Bronchial epithelial cell (primary cell): Measurements from ENCODE around the gene DCAF10. TPM values are rescaled to one million over a fixed set of nuclear protein-coding genes. Genes with fewer than 3 reads are reported as not detected.
"Not testable (repeated sequence)": the region's sequence is repeated elsewhere in the genome, so short reads cannot be mapped to it uniquely, and the experiment has no call there.

Experiments used
- DNase-seq: peaks from one replicate; pipeline ENCODE4 v3.0.0-alpha.2; 2010; ENCODE audit warnings: low read depth
- FAIRE-seq: peaks from 2 replicates; lab custom pipeline; 2011; peaks lifted over from hg19 to GRCh38; lab: Jason Lieb, UNC
- H3K27me3 ChIP-seq: 2 replicates; pipeline ENCODE4 v1.5.1; 2011; ENCODE audit warnings: low read length; ENCODE audit not compliant: control insufficient read depth, insufficient read depth
- H3K36me3 ChIP-seq: 2 replicates; pipeline ENCODE4 v1.5.1; 2011; ENCODE audit warnings: low read length; ENCODE audit not compliant: control insufficient read depth, insufficient read depth
- H3K4me3 ChIP-seq: 2 replicates; pipeline ENCODE4 v1.5.1; 2011; ENCODE audit warnings: mild to moderate bottlenecking, low read depth, low read length, control low read depth
- total RNA-seq: library from RNA; depleted of rRNA; stranded (reverse); fragments of >200 nt; gene quantifications from 2 replicates; pipeline ENCODE4 v1.2.1, GENCODE V29; 2014
- TF ChIP-seq, protein P1 (sequence below): IDR thresholded peaks from 2 replicates; pipeline ENCODE4 v1.5.1; 2011; ENCODE audit warnings: mild to moderate bottlenecking, moderate library complexity, low read length, control low read depth, inconsistent platforms; ENCODE audit not compliant: insufficient read depth, severe bottlenecking

DCAF10 gene
- total RNA-seq, 1 donor from 2014 or later: 29.5 TPM

DNA sequence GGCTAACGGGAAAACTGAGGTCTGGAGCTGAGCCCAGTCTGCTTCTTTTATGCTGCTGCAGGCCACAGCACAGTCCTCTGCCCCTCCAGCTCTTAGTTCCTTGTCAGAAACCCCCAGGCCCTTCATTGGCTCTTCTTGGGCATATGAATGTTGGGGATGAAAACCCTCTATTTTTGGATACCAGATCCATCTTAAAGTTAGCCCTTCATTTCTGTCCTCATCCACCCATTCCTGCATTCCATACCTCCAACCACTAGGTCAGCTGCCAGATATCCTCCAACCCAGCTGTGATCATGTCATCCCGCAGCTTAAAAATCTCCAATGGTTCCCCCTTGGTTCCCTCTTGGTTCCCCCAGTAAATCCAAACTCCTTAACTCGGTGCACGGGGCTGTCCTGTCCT is 105.2 kb downstream of the DCAF10 start:
- DNase-seq (no peak), FAIRE-seq (no peak)
- TF ChIP-seq, protein P1, sequence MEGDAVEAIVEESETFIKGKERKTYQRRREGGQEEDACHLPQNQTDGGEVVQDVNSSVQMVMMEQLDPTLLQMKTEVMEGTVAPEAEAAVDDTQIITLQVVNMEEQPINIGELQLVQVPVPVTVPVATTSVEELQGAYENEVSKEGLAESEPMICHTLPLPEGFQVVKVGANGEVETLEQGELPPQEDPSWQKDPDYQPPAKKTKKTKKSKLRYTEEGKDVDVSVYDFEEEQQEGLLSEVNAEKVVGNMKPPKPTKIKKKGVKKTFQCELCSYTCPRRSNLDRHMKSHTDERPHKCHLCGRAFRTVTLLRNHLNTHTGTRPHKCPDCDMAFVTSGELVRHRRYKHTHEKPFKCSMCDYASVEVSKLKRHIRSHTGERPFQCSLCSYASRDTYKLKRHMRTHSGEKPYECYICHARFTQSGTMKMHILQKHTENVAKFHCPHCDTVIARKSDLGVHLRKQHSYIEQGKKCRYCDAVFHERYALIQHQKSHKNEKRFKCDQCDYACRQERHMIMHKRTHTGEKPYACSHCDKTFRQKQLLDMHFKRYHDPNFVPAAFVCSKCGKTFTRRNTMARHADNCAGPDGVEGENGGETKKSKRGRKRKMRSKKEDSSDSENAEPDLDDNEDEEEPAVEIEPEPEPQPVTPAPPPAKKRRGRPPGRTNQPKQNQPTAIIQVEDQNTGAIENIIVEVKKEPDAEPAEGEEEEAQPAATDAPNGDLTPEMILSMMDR: no peak
- Histone ChIP-seq H3K36me3 (no peaks in the 10 kb centered on the region), H3K27me3 (no peaks in the 10 kb centered on the region), H3K4me3 (no peak overlapping the region)

DNA sequence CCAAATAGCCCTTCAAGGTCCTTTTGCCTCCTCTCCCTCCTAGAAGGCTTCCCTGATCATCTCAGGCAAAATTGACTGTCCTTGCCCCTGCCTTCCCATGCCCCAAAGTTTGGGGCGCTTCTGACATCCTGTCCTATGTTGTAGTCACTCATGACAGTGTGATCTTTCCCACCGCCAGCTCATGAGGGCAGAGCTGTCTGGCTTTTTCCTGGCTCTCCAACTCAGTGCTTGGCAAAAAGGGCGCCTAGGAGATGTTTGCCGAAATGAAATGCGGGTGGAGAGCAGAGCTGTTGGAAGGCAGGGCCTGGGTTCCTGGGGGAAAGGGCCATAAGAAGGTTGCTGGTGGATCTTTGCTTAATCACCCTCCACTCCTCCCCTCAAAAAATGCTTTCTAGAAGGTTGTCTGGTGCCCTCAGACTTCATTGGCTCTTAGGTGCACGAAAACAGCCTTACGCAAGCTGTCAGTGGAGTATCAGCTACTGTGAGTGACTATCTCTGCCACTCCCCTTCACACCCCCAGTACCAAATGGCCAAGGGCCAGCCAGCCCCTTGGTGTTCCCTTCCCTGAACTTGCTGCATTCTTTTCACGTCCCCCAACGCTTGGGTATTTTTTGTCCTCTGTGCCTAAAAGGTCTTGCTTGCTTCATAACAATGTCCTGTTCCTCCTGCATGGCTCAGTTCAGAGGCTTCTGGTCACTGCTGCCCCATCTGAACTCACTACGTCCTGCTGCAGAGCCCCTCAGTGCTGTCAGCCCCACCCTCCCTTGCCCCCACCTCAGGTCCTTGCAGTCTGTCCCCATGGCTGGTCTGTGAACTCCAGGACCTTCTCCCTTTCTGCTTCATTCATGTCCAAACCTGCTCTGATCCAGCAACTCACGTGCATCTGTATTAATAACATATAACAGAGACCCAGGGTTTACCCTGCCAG is 106.0 kb downstream of the DCAF10 start:
- FAIRE-seq (no peak), DNase-seq (no peak)
- Histone ChIP-seq H3K36me3 (no peaks in the 10 kb centered on the region), H3K4me3 (no peak overlapping the region), H3K27me3 (no peaks in the 10 kb centered on the region)
- TF ChIP-seq, protein P1: no peak

DNA sequence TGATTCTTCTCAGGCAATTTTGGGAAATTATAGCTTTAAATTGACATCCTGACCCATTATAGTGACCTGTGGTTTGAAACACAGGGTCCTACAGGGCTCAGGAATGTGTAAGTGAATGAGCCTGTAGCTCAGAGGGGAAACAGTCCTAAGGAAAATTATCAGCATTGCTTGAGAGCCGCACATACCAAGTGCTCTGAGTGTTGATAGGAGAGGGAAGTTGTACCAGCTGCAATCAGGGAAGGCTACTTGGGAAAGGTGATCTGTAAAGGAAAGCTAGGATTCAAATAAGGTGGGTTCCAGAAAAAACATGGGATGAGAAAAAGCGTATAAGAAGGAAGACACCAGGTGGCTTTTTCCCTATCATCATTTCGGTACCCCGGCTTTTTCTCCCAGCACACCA is 107.7 kb downstream of the DCAF10 start:
- H3K4me3 ChIP-seq: no peak overlapping the region
- no peaks in the 10 kb centered on the region for H3K27me3 ChIP-seq
- TF ChIP-seq, protein P1: no peak
- DNase-seq: no peak
- no peak for FAIRE-seq
- no peaks in the 10 kb centered on the region for H3K36me3 ChIP-seq

DNA sequence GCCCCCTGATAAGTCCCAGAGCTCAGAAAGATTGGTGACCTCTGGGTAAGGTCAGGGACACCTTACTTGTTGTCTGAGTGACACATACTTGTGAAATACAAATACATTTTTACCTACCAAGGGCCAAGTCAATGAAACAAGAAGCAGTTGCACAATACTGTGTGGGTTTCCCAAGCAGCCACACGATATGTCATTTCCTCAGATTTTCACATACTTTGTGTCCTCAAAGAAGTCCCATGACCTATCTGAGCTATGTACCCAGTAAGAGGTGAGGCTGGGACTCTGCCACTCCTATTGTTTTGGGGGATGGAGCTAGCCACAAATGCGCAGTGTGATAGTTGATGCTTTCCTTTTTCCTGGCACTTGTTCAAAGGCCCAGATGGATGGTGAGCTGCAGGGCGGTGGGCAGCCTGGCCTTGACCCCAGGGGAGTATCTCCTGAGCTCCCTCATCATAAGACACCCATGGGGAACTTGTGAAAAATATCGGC is 108.1 kb downstream of the DCAF10 start:
- TF ChIP-seq, protein P1: no peak
- FAIRE-seq: peak; percentile 18
- Histone ChIP-seq H3K36me3 (no peaks in the 10 kb centered on the region), H3K4me3 (no peak overlapping the region), H3K27me3 (no peaks in the 10 kb centered on the region)
- peak; percentile 82 for DNase-seq

DNA sequence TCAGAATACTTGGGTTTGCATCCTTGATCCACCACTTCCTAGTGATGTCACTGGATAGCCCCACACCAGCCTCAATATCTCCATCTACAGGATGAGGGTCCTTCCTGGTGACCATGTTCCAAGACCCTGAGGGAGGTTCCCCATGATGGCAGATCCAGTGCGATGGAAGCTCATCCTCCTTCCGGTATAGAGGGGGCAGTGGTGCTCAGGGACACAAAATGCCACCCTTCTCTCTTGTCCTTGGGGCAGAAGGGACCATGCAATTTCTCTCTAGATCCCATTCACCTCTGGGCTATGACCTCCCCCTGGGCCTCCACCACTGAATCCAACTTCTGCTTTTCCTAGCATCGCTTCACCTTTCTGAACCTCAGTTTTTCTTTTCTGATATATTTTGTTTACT is 108.7 kb downstream of the DCAF10 start:
- DNase-seq: no peak
- TF ChIP-seq, protein P1: no peak
- H3K4me3 ChIP-seq: no peak overlapping the region
- no peak for FAIRE-seq
- H3K36me3 ChIP-seq: no peaks in the 10 kb centered on the region
- no peaks in the 10 kb centered on the region for H3K27me3 ChIP-seq

DNA sequence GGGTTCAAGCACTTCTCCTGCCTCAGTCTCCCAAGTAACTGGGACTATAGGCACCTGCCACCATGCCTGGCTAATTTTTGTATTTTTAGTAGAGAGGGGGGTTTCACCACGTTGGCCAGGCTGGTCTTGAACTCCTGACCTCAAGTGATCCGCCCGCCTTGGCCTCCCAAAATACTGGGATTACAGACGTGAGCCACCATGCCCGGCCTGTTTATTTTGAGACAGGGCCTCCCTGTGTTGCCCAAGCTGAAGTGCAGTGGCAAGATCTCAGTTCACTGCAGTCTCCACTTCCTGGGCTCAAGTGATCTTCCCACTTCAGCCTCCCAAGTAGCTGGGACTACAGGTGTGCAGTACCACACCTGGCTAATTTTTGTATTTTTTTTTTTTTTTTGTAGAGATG is 109.2 kb downstream of the DCAF10 start:
- FAIRE-seq, H3K4me3 ChIP-seq, H3K36me3 ChIP-seq, DNase-seq, H3K27me3 ChIP-seq: not testable (repeated sequence)
